Skeletal muscle tissue (tissue), 4 donors: Measurements from ENCODE around the gene ATG7. TPM values are rescaled to one million over a fixed set of nuclear protein-coding genes. Genes with fewer than 3 reads are reported as not detected.

Source experiments
- H3K27ac ChIP-seq: one replicate; pipeline ENCODE4 v1.7.0; 2013; ENCODE audit warnings: mild to moderate bottlenecking, low read depth, low read length, inconsistent platforms
- H3K27me3 ChIP-seq, 3 donors: one replicate each; pipeline ENCODE4 v1.7.0; 2013; ENCODE audit warnings: low read length in 3 of 3; ENCODE audit not compliant: control insufficient read depth in 3 of 3, insufficient read depth in 3 of 3
- H3K36me3 ChIP-seq, 3 donors: one replicate each; pipeline ENCODE4 v1.7.0; 2013; ENCODE audit warnings: low read length in 3 of 3; ENCODE audit not compliant: control insufficient read depth in 3 of 3, insufficient read depth in 3 of 3
- H3K4me1 ChIP-seq, 3 donors: one replicate each; pipeline ENCODE4 v1.7.0; 2013; ENCODE audit warnings: low read length in 3 of 3, mild to moderate bottlenecking in 3 of 3; ENCODE audit not compliant: control insufficient read depth in 3 of 3, insufficient read depth in 3 of 3
- H3K4me3 ChIP-seq, 3 donors: one replicate each; pipeline ENCODE4 v1.7.0; 2013; ENCODE audit warnings: low read length in 3 of 3
- H3K9ac ChIP-seq, 3 donors: one replicate each; pipeline ENCODE4 v1.7.0; 2013; ENCODE audit warnings: low read length in 3 of 3, mild to moderate bottlenecking in 3 of 3, moderate library complexity in 2 of 3, low read depth in 1 of 3
- H3K9me3 ChIP-seq, 3 donors: one replicate each; pipeline ENCODE4 v1.7.0; 2013; ENCODE audit warnings: low read length in 3 of 3; ENCODE audit not compliant: control insufficient read depth in 3 of 3
- total RNA-seq: library from RNA; depleted of rRNA; stranded (reverse); fragments of >200 nt; gene quantifications from one replicate; pipeline ENCODE4 v1.2.3, GENCODE V29; 2014
- donor health status: Osteomylitis.

The ATG7 gene
- total RNA-seq, 1 donor from 2014 or later, result 48.0 TPM

- peaks cover 0 to 3% (median 0%) of the 10 kb centered on the region in 3 donors for H3K36me3 ChIP-seq
- H3K9me3 ChIP-seq, result no peaks in the 10 kb centered on the region
- H3K4me3 ChIP-seq, result no peak overlapping the region
- H3K4me1 ChIP-seq, result peaks cover 34 to 43% (median 39%) of the 10 kb centered on the region in 3 donors
- no peak overlapping the region for H3K9ac ChIP-seq
- H3K27ac ChIP-seq, result no peak overlapping the region
- H3K27me3 ChIP-seq, result no peaks in the 10 kb centered on the region
These were observed 191.4 kb downstream of the ATG7 start for GRCh38 chr3:11463591-11463990.

DNA sequence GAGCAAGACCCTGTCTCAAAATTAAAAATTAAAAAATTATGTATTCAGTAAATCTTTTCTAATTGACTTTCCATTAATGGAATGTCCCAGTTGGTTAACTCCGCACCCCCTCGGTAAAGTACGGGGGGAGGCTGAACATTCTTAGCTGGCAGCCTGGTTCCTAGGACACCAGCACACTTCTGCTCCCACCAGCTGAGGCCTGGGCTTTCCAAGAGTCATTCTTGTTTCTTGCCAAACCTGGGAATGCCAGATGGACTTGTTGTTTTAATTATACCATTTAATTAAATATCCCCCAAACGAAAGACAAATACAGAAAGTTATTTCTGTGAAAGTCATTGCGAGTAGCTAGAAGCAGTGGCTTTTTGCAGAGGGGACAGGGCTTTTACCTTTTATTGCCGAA lies 192.2 kb downstream of the ATG7 start:
- no peaks in the 10 kb centered on the region for H3K27me3 ChIP-seq
- no peaks in the 10 kb centered on the region for H3K9me3 ChIP-seq
- peaks cover 36 to 47% (median 42%) of the 10 kb centered on the region in 3 donors for H3K4me1 ChIP-seq
- peaks cover 0 to 3% (median 0%) of the 10 kb centered on the region in 3 donors for H3K36me3 ChIP-seq
- H3K27ac ChIP-seq, result peak overlapping the region; percentile 97
- H3K4me3 ChIP-seq, result no peak overlapping the region
- peak overlapping the region in 2 of 3 donors; percentile 12 to 46 for H3K9ac ChIP-seq

- peak overlapping the region; percentile 36 to 67 (median 55) for H3K9ac ChIP-seq
- peak overlapping the region; percentile 97 for H3K27ac ChIP-seq
- no peaks in the 10 kb centered on the region for H3K9me3 ChIP-seq
- peaks cover 0 to 3% (median 0%) of the 10 kb centered on the region in 3 donors for H3K36me3 ChIP-seq
- H3K4me1 ChIP-seq, result peaks cover 36 to 47% (median 42%) of the 10 kb centered on the region in 3 donors
- no peaks in the 10 kb centered on the region for H3K27me3 ChIP-seq
- H3K4me3 ChIP-seq, result peak overlapping the region in 2 of 3 donors; percentile 12 to 35
These were observed 193.8 kb downstream of the ATG7 start for GRCh38 chr3:11465744-11466616.

GRCh38 chr3:11467875-11468274 lies 195.7 kb downstream of the ATG7 start:
- peaks cover 36 to 47% (median 42%) of the 10 kb centered on the region in 3 donors for H3K4me1 ChIP-seq
- H3K4me3 ChIP-seq, result no peak overlapping the region
- no peaks in the 10 kb centered on the region for H3K9me3 ChIP-seq
- H3K27me3 ChIP-seq, result no peaks in the 10 kb centered on the region
- H3K36me3 ChIP-seq, result peaks cover 0 to 3% (median 0%) of the 10 kb centered on the region in 3 donors
- H3K9ac ChIP-seq, result peak overlapping the region; percentile 41 to 54 (median 47)
- H3K27ac ChIP-seq, result peak overlapping the region; percentile 97

- Histone ChIP-seq H3K27me3 (no peaks in the 10 kb centered on the region), H3K4me1 (peaks cover 28 to 35% (median 32%) of the 10 kb centered on the region in 3 donors), H3K9me3 (no peaks in the 10 kb centered on the region), H3K9ac (no peak overlapping the region), H3K27ac (no peak overlapping the region), H3K36me3 (peaks cover 0 to 3% (median 0%) of the 10 kb centered on the region in 3 donors), H3K4me3 (no peak overlapping the region)
These were observed 198.0 kb downstream of the ATG7 start for GRCh38 chr3:11470031-11470853.

GRCh38 chr3:11475324-11475723 lies 203.1 kb downstream of the ATG7 start:
- H3K9ac ChIP-seq, result no peak overlapping the region
- H3K27me3 ChIP-seq, result no peaks in the 10 kb centered on the region
- H3K4me3 ChIP-seq, result no peak overlapping the region
- H3K36me3 ChIP-seq, result no peaks in the 10 kb centered on the region
- no peaks in the 10 kb centered on the region for H3K9me3 ChIP-seq
- H3K27ac ChIP-seq, result no peak overlapping the region
- H3K4me1 ChIP-seq, result peaks cover 3 to 14% (median 12%) of the 10 kb centered on the region in 3 donors

DNA sequence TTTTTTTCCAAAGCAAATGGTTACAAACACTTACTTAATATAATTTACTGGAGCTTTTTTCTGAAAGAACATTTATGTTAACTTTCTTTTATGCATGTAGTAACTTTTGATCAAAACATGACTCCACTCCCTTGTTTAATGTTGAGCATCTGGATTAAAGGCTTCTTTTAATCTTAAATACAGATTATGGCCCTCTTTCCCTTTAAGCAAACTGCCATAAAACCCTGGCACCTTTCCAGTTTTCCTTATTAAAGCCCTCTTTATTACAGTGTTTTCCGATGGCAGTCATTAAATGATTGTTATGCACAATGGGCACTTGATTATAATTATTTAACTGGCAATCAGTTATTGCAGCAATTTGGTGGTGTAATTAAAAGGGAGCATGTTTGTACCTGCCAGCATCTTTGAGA lies 204.5 kb downstream of the ATG7 start:
- Histone ChIP-seq H3K4me3 (no peak overlapping the region), H3K27me3 (no peaks in the 10 kb centered on the region), H3K27ac (peak overlapping the region; percentile 17), H3K4me1 (peaks cover 15 to 27% (median 26%) of the 10 kb centered on the region in 3 donors), H3K9me3 (no peaks in the 10 kb centered on the region), H3K36me3 (no peaks in the 10 kb centered on the region), H3K9ac (no peak overlapping the region)

GRCh38 chr3:11477407-11477911 lies 205.3 kb downstream of the ATG7 start:
- Histone ChIP-seq H3K27ac (peak overlapping the region; percentile 71), H3K4me3 (no peak overlapping the region), H3K4me1 (peaks cover 22 to 33% (median 28%) of the 10 kb centered on the region in 3 donors), H3K9me3 (no peaks in the 10 kb centered on the region), H3K36me3 (no peaks in the 10 kb centered on the region), H3K9ac (no peak overlapping the region), H3K27me3 (no peaks in the 10 kb centered on the region)

- Histone ChIP-seq H3K9ac (no peak overlapping the region), H3K4me1 (peaks cover 22 to 33% (median 28%) of the 10 kb centered on the region in 3 donors), H3K36me3 (no peaks in the 10 kb centered on the region), H3K27me3 (no peaks in the 10 kb centered on the region), H3K9me3 (no peaks in the 10 kb centered on the region), H3K27ac (peak overlapping the region; percentile 71), H3K4me3 (no peak overlapping the region)
These were observed 206.0 kb downstream of the ATG7 start for GRCh38 chr3:11478167-11478566.
